GM10266 (cell line): ENCODE measurements around the gene TJAP1.
"Not testable (repeated sequence)": the region's sequence is repeated elsewhere in the genome, so short reads cannot be mapped to it uniquely, and the experiment has no call there.

Experiments
- DNase-seq: peaks from one replicate; pipeline ENCODE4 v3.0.0; 2012; ENCODE audit errors: extremely low spot score
- CTCF ChIP-seq: IDR thresholded peaks from 2 replicates; pipeline ENCODE4 v1.5.1; 2012; ENCODE audit warnings: mild to moderate bottlenecking, low read depth; ENCODE audit not compliant: control insufficient read depth, insufficient read depth; ENCODE audit errors: missing control alignments

TJAP1 gene

GRCh38 chr6:43524483-43524961 lies 47.2 kb downstream of the TJAP1 start:
- DNase-seq = no peak
- no peak for TF ChIP-seq CTCF

GRCh38 chr6:43532201-43532600 lies 54.8 kb downstream of the TJAP1 start:
- no peak for DNase-seq
- no peak for TF ChIP-seq CTCF

GRCh38 chr6:43538986-43539385 lies 61.6 kb downstream of the TJAP1 start:
- not testable (repeated sequence) for DNase-seq

GRCh38 chr6:43539409-43539808 lies 62.0 kb downstream of the TJAP1 start:
- DNase-seq = not testable (repeated sequence)

- no peak for DNase-seq
- TF ChIP-seq CTCF = no peak
Measured at GRCh38 chr6:43540507-43540906, 63.1 kb downstream of the TJAP1 start.

GRCh38 chr6:43541774-43542471 lies 64.6 kb downstream of the TJAP1 start:
- peak; percentile 51 for DNase-seq

GRCh38 chr6:43544461-43544860 lies 67.1 kb downstream of the TJAP1 start:
- no peak for TF ChIP-seq CTCF
- DNase-seq = no peak

More at GRCh38 chr6:43541774-43542471, 64.6 kb downstream of the TJAP1 start:
- no peak for TF ChIP-seq CTCF

GRCh38 chr6:43547222-43547621 lies 69.9 kb downstream of the TJAP1 start:
- no peak for TF ChIP-seq CTCF
- DNase-seq = peak; percentile 43
